GM19468 (cell line): ENCODE results near the gene EPYC.
"Not testable (repeated sequence)": the region's sequence is repeated elsewhere in the genome, so short reads cannot be mapped to it uniquely, and the experiment has no call there.

Experiments
- ATAC-seq: cut with Tn5 transposase; IDR thresholded peaks from one replicate; pipeline ENCODE4 v1.9.1; 2021; ENCODE audit warnings: mild to moderate bottlenecking, moderate library complexity, moderate number of reproducible peaks; ENCODE audit not compliant: unreplicated experiment; ENCODE audit errors: extremely low read depth

EPYC gene

DNA sequence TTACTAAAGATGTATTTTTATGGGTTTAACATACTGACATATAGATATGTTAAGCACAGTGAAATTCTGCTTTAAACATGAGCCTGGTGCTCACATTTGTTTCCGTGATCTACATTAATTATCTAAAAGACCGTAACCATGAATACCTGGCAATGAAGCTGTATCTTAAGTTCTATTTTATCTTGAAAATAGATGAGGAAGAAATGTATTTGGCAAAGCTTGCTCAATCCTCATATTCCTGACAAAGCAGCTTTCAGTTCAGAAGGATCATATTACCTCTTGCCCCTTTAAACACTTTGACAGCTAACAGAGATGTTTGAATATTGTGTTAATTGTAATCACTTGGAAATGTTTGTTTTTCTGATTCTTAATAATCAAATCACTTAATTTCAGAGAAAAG is 9.8 kb downstream of the EPYC start:
- ATAC-seq: no peak

DNA sequence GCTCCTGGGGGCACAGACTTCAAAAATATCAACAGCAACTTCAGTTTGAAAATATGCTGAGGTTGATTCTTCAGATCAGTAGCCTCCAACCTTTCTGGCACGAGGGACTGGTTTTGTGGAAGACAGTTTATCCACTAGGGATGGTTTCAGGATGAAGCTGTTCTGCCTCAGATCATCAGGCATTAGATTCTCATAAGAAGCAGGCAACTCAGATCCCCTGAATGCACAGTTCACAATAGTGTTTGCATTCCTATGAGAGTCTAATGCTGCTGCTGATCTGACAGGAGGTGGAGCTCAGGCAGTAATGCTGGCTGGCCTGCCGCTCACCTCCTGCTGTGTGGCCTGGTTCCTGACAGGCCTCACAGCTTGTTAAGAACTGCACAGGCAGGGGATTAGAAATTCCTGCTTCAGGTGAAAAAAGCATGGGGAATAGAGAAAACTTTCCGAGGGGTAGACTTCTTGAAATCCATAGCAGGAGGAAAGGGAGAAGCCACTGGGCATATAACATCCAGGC is 12.8 kb downstream of the EPYC start:
- no peak for ATAC-seq

DNA sequence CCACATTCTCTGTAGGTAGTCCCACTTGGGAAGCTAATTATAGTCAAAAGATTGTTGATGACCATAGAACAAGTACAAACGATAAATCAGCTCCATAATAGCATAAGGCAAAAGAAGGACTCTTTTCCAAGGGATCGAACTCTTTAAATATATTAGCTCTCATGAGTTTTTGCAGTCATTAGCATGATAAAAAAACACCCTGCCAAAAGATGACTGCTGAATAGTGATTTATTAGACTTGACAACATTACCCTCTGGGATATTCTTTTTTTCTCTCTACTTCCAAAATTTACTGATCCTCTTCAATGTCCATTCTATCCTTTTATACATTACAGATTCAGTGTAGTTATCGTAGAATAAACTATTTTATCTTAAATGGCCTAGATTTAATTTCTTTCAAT is 14.2 kb downstream of the EPYC start:
- no peak for ATAC-seq

DNA sequence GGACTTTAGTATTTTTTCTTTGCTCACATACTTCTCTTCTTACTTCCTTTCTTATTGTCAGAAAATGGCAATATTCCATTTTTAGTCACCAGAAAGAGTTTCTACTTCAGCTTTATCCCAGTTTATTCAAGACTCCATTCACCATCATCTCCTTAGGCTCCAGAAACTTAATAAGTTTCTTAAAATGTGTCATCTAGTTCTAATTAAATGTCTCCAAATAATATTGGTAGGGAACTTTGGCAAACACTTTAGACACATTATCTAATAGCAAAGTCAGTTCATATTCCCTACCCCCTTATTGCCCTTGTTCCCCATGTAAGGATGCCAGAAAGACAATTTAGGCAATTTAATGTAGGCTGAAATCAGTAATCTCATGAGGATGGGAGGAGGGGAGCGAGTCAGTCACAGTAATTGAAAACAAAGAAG is 15.1 kb downstream of the EPYC start:
- no peak for ATAC-seq

DNA sequence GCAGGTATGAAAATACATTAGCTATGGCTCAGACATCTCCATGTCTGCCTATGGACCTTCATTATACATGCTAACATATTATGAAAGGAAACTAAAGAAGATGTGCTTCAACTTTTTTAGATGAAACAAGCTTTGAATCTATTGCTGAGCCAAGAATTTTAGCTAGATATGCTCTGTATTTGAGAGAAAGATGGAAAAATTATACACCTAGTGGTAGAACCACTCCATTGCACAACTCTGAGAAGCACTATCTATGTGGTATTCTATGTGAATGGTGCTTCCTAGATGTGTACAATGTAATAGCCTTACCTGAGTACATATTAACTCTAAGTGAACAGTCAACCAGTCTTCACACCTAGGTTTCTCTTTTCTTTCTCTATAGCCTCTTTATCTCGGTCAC is 17.3 kb downstream of the EPYC start:
- ATAC-seq: no peak

DNA sequence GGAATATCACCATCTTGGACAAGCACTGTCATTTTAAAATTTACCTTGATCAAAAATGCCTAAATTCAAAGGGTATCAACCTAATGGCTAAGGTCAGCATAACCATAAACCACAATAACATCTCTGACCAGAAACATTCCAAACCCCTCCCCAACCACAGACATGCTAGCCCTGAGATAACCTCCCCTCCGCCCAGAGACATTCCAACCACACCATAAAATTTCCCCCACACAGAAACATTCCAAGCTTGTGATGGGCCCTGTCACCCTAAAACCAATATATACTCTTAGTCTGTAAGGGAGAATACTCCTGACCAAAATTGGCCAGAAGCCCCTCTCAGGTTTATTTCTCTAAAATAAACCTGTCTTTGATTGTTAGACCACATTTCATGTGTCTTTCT is 17.7 kb downstream of the EPYC start:
- no peak for ATAC-seq

DNA sequence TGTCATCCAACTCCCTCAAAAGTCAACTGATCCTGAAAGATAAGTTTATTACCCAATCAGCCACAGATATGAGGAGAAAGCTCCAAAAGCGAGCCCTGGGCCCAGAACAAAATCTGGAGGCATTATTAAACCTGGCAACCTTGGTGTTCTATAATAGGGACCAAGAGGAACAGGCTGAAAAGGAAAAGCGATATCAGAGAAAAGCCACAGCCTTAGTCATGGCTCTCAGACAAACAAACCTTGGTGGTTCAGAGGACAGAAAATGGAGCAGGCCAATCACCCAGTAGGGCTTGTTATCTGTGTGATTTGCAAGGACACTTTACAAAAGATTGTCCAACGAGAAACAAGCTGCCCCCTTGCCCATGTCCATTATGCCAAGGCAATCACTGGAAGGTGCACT is 19.4 kb downstream of the EPYC start:
- not testable (repeated sequence) for ATAC-seq

DNA sequence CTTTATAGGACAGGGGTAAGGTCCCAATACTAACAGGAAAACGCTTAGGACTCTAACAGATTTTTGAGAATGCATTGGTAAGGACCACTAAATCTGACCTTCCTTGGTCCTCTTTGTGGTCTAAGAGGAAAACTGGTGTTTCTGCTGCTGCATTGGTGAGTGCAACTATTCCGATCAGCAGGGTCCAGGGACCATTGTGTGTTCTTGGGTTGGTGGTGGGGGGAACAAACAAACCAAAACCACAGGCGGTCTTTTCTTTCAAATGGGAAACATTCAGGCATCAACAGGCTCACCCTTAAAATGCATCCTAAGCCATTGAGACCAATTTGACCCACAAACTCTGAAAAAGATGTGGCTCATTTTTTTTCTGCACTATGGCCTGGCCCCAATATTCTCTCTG is 20.7 kb downstream of the EPYC start:
- no peak for ATAC-seq

DNA sequence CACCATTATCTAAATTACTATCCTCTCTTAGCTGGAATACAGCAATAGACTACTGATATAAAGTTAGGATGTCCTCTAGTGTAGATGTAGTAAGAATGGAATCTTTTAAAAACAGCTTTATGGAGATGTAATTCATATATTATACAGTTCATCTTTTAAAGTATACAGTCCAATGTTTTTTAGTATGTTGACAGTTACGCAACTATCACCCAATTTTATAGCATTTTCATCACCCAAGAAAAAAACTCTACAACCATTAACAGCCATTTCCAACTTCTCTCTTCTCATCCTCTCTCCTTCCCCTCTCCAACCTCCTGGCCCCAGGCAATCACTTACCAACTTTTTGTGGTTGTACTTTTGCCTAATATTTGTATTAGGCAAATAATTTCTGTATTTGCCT is 22.6 kb downstream of the EPYC start:
- ATAC-seq: no peak

DNA sequence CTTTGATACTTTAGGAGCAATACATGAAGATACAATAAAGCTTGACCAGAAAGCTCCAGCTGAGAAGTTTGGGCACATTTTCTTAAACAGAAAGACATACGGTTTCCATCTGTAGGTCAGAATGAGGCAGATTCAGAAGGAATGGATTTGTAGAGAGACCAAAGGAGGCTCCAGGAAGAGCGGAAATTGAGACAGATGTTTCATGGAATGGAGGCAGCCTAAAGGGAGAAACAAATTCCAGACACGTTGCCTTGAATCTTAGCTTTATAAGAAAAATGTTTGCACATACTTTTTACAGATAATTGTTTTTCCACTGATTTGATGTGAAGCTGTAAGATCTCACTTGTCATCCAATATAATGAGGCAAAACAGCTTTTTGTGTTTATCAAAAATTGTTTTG is 24.8 kb downstream of the EPYC start:
- no peak for ATAC-seq

DNA sequence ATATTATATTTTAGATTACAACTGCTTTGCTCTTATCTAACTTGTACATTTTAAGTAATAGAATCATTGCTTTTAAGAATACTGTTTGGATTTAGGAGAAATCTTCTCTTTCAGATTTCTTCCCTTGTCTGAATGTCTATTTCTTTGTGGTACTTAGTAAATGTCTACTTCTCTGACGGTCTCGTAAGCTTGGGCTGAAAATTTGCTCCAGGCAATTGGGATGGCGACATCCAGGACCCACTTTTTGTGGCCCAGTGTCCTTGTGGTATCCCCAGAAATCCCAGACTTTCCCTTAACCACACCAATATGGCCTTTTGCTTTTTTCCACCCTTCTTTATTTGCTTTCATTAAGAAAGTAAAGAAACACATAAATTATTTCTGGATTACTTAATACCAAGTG is 25.8 kb downstream of the EPYC start:
- no peak for ATAC-seq

DNA sequence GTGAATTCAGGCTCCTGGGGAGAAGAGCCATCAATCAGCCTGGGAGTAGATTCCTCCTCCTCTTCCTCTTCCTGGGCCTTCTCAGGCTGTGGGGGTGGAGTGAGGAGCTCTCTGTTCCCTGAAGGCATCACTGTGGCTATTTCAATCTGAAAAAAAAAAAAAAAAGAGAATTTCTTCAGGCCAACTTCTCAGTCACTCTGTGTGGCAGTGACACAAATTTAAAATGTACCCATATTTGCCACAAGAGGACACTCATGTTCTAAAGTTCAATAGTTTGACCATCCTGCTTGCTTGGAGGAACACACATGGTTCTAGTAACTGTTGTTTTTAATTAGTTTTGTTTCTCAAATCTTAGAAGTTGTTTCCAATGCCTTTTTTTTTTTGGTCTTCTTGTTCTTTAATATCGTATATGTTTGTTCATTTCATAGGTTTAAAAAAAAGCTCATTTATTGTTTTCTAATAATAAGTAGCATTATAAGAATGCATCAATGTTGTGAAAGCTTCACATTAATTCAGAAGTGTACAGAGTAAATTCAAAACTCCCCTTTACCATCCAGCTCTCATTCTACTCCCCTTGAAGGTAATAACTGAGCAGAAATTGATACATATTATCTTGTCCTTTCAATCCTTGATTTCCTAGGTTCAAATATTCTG is 26.5 kb downstream of the EPYC start:
- ATAC-seq: peak; percentile 70

DNA sequence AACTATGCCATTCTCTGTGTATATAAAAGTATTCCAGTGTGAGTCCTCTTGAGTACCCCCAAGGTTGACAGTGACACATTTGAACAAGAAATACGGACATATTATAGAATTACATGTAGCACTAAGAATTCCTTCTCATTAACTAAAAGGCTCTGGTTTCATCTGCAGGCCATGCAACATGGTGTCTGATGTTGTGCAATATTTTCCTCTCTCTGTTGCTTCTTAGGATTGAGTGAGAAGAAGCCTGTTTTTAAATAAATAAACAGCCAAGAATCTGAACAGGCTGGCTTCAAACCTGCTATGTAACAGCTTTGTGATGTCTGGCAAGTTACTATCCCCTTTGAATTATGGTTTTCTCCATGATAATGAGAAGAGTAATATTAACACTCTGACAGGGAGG is 27.5 kb downstream of the EPYC start:
- no peak for ATAC-seq

DNA sequence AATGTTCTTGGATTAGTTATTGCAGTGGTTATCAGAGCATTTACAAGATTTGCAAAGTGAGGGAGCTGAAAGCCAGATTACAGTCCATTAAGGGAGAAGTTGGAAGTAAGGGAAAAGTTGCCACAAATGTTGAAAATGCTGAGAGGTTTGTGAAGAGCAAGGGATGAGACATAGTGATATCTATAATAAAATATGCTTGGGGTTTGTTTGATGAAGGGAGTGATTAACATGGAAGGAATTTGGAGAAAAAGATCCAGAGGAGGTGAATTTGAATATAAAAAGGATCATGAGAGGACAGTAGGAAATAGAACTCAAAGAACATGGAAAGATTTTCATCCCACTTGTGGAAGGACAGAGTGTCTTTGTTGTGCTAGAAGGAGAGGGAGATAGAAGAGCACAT is 30.5 kb downstream of the EPYC start:
- no peak for ATAC-seq

DNA sequence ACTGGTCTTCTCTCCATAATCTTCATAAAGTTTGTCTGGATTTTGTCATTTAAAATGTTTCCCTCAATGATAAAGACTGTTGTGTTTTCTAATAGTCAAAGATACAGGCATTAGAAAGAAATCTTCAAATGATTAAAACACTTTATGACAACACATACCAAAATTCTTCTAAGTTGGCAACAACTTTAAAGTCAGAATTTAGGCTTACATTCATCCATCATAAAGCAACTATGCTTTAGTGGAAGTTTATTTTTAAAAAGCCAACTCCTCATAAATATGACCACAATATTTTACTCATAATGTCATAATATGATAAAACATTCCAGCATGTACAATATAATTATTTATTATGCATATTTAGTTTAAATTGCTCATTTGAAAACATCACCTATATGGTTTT is 32.5 kb downstream of the EPYC start:
- no peak for ATAC-seq

DNA sequence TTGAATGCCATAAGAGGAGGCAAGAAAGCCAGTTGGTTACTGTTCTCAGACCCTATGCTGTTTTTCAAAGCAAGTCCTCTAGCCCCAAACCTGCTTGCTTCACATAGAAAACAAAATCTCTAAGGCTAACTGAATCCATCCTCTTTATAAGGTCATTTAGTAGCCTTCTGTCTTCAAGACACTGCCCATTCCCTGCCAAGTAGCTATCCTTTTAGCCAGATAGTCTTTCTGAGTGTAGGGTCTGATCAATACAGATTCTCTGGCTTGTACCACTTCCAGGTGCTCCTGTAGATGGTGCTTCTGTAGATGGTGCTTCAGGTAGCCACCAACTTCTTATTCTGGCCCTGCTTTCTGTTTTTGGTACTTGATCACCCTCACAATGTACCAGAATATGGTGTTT is 33.9 kb downstream of the EPYC start:
- ATAC-seq: no peak

DNA sequence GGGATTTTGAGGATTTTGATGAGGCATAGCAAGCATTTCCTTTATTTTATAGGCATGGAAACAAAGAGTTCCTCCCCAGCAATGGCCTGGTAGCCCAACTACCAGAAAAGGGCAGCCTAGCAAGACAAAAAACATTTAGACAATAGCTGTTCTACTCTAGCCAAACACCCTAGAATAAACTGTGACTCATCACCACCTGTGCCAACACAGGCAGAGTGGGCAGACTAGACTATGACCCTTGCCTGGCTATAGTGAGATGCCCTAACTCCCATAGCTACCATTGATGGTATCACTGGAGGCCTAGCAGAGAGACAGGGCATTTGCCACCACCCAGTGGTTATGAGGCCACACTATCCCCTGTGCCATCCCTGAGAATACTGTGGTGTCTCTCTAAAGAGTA is 34.3 kb downstream of the EPYC start:
- ATAC-seq: no peak

DNA sequence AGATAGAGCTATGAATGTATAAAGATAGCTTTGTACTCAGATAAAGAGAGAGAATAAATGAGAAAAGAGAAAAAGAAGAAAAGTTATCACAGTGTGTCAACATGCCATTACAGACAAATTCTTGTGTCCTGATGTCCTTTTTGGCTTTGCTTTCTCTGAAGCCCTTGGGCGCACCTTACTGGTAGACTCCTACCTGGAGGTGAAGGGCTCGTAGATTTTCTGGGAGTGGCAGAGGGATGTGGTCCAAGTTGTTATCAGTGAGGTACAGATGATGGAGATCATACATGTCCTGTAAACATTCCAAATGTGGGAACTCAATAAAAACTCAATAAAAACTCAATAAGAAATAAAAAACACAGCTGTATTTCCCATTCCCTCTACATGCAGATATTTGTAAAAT is 34.9 kb downstream of the EPYC start:
- ATAC-seq: no peak

DNA sequence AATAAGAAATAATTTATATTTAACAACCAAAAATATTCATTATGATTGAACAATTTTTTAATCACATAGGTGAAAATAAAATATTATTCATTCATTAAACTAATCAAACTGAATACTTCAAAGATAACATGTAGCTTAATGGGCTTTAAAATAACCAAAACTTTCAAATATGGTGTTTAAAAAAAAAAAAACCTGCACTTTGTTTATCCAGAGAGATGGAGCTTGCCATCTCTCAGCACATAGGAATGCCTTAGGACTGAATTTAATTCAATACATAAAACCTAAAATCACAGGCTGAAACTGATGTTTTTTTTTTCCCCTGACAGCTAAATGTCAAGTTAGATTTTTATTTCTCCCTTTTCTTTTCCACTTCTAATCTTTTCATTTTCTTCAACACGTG is 35.4 kb downstream of the EPYC start:
- no peak for ATAC-seq

DNA sequence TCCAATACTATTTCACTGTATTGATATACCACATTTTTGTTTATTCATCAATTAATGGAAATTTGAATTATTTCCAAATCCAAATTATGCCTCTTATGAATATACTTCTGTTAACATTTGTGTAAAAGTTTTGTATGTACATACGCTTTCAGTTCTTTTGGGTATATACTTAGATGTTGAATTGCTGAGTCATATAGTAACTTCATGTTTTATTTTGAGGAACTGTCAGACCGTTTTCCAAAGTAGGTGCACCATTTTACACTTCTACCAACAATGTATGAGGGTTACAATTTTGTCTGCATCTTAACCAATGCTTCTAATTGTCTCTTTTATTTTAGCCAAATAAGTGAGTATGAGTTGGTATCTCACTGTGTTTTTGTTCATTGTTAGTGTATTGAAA is 39.6 kb downstream of the EPYC start:
- ATAC-seq: no peak

DNA sequence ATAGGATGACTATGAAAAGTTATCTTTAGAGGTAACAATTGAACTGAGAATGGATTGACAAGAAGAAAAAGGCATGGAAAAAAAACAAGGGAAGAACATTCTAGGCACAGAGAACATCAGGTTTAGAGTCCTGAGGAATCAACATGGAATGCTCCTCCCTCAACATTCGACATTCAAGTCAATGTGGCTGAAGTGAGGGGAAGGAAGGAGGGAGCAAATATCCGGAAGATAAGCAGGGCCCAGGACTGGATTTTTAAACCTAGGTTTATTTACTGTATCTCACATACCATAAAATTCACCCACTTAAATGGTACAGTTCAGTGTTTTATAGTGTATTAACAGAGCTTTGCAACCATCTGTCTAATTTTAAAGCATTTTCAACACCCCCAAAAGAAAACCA is 40.2 kb downstream of the EPYC start:
- no peak for ATAC-seq

DNA sequence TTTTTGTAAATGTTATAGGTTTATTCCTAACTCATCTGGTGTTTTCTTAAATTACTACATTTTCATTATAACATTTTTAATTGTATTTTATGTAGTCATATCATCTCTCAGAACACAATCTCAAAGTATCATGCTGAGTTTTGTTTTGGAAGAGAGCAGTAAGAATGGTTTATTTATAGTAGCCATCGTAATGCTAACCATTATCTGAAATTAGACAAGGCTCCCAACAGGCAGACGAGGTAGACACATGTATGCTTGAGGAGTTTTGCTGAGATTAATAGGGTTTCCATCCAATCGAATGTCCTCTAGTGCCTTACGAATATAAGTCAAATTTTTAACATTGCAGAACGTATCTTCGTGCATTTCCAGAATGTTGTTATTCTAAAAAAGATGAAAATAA is 40.8 kb downstream of the EPYC start:
- no peak for ATAC-seq

DNA sequence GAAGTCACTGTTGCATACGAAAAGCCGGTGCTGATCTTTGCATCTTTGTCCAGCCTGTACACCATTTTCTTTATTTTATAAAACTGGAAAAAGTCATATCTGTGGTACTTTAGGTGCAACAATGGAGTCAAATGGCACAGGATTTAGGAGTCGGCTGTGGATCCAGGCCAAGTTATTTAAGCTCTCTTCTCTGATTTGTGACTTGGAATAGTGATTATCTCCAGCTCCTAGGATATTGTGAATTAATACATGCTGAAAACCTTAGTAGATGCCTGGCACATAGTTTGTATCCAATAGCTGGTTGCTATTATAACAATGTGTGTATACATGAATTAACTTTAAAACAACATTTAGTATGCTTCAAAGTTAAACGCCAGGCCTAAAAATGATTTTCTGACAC is 43.6 kb downstream of the EPYC start:
- no peak for ATAC-seq
